Gastroesophageal sphincter (tissue), 3 donors: ENCODE measurements around the gene NEK3.

Experiments
- CTCF ChIP-seq, 4 experiments: fragments of 200-600 bp in 2 of 4; fragments of 450-650 bp in 2 of 4; sonication (generic) in 1 of 4; IDR thresholded peaks; one replicate each; pipeline ENCODE4 v1.5.1; 2017 to 2019; ENCODE audit warnings: antibody characterized with exemption in 4 of 4, mild to moderate bottlenecking in 2 of 4, moderate library complexity in 2 of 4
- POLR2A ChIP-seq, 2 donors: fragments of 450-650 bp; IDR thresholded peaks; one replicate each; pipeline ENCODE4 v1.6.1; 2017; ENCODE audit warnings: antibody characterized with exemption in 2 of 2, mild to moderate bottlenecking in 2 of 2, moderate library complexity in 1 of 2
- POLR2AphosphoS5 ChIP-seq: sonication (generic); formaldehyde crosslinking; IDR thresholded peaks from one replicate; pipeline ENCODE4 v1.6.1; 2017; ENCODE audit warnings: antibody characterized with exemption

- TF ChIP-seq POLR2AphosphoS5 (no peak), CTCF (IDR thresholded peaks at IDR 0.05) (no peak), POLR2A (IDR thresholded peaks at IDR 0.05) (no peak)
These were observed 46.8 kb downstream of the NEK3 start for GRCh38 chr13:52112591-52112990.
